Colonic mucosa (tissue), 4 donors: ENCODE data around the gene PDSS2. TPM values are rescaled to one million over a fixed set of nuclear protein-coding genes. Genes with fewer than 3 reads are reported as not detected.

Experiments
- DNase-seq: peaks from one replicate; pipeline ENCODE4 v3.0.0-alpha.2; 2020
- H3K27ac ChIP-seq: fragments of 200-600 bp; one replicate; pipeline ENCODE4 v1.8.0; 2021
- H3K27me3 ChIP-seq: fragments of 200-600 bp; one replicate; pipeline ENCODE4 v1.8.0; 2021
- H3K36me3 ChIP-seq: fragments of 200-600 bp; one replicate; pipeline ENCODE4 v1.8.0; 2021
- H3K4me1 ChIP-seq: fragments of 200-600 bp; one replicate; pipeline ENCODE4 v1.8.0; 2021; ENCODE audit warnings: mild to moderate bottlenecking
- H3K4me3 ChIP-seq: fragments of 200-600 bp; one replicate; pipeline ENCODE4 v1.8.0; 2021
- H3K9ac ChIP-seq, 2 donors: one replicate each; pipeline ENCODE4 v1.7.0; 2013; ENCODE audit warnings: control low read depth in 2 of 2, low read depth in 2 of 2, low read length in 2 of 2
- H3K9me3 ChIP-seq: fragments of 200-600 bp; one replicate; pipeline ENCODE4 v1.8.0; 2021
- CTCF ChIP-seq: fragments of 200-600 bp; IDR thresholded peaks from one replicate; pipeline ENCODE4 v1.8.0; 2022; ENCODE audit warnings: antibody characterized with exemption, mild to moderate bottlenecking
- intact Hi-C: fragments of 100-400 bp; cut with DNase I; formaldehyde crosslinking; loops from one replicate; pipeline ENCODE4 v1.14.1; 2022
- total RNA-seq, 2 donors: library from RNA; stranded (reverse); fragmentation: NEBNext Ultra II Directional in 1 of 2; extraction: Animal tissue kit (Norgen Biotek cat#: 25700) in 1 of 2; gene quantifications; one replicate each; pipeline ENCODE4 v1.2.1, GENCODE V29; 2021
- donor health status: healthy.
- donor health status: DM: no; HTN: no; CAD: no.
- donor health status: DM: no; HTN: no; CAD: no.

Gene PDSS2
- total RNA-seq, 2 donors from 2014 or later: 26.3 to 35.7 TPM

GRCh38 chr6:107405002-107405401 lies 54.4 kb downstream of the PDSS2 start:
- no peaks in the 10 kb centered on the region for H3K36me3 ChIP-seq
- no peaks in the 10 kb centered on the region for H3K4me1 ChIP-seq
- no peak overlapping the region for H3K4me3 ChIP-seq
- TF ChIP-seq CTCF: no peak
- no peak for DNase-seq
- no peaks in the 10 kb centered on the region for H3K27me3 ChIP-seq
- no peak overlapping the region for H3K27ac ChIP-seq
- intact Hi-C loops: no loop called here
- no peaks in the 10 kb centered on the region for H3K9me3 ChIP-seq
- H3K9ac ChIP-seq: no peak overlapping the region

GRCh38 chr6:107402533-107402932 lies 56.8 kb downstream of the PDSS2 start:
- H3K27ac ChIP-seq: no peak overlapping the region
- TF ChIP-seq CTCF: no peak
- intact Hi-C loops: no loop called here

GRCh38 chr6:107401573-107401972 lies 57.8 kb downstream of the PDSS2 start:
- Histone ChIP-seq H3K9me3 (no peaks in the 10 kb centered on the region), H3K27ac (no peak overlapping the region), H3K36me3 (no peaks in the 10 kb centered on the region), H3K27me3 (no peaks in the 10 kb centered on the region), H3K9ac (no peak overlapping the region), H3K4me1 (no peaks in the 10 kb centered on the region), H3K4me3 (no peak overlapping the region)
- DNase-seq: no peak
- no peak for TF ChIP-seq CTCF
- intact Hi-C loops: no loop called here

More at GRCh38 chr6:107402533-107402932, 56.8 kb downstream of the PDSS2 start:
- H3K9me3 ChIP-seq: no peaks in the 10 kb centered on the region
- no peaks in the 10 kb centered on the region for H3K27me3 ChIP-seq
- no peaks in the 10 kb centered on the region for H3K4me1 ChIP-seq
- no peak for DNase-seq
- H3K9ac ChIP-seq: no peak overlapping the region
- H3K4me3 ChIP-seq: no peak overlapping the region
- H3K36me3 ChIP-seq: no peaks in the 10 kb centered on the region

- peak overlapping the region; percentile 28 for H3K27ac ChIP-seq
- H3K9me3 ChIP-seq: no peaks in the 10 kb centered on the region
- H3K4me3 ChIP-seq: no peak overlapping the region
- TF ChIP-seq CTCF: no peak
- H3K9ac ChIP-seq: no peak overlapping the region
- H3K27me3 ChIP-seq: no peaks in the 10 kb centered on the region
- intact Hi-C loops: no loop called here
- H3K4me1 ChIP-seq: no peaks in the 10 kb centered on the region
- DNase-seq: no peak
- H3K36me3 ChIP-seq: no peaks in the 10 kb centered on the region
These were observed 58.7 kb downstream of the PDSS2 start for GRCh38 chr6:107400616-107401147.

- Histone ChIP-seq H3K4me3 (no peak overlapping the region), H3K9ac (no peak overlapping the region), H3K36me3 (no peaks in the 10 kb centered on the region), H3K27ac (no peak overlapping the region), H3K9me3 (no peaks in the 10 kb centered on the region), H3K4me1 (no peaks in the 10 kb centered on the region), H3K27me3 (no peaks in the 10 kb centered on the region)
- no peak for DNase-seq
- intact Hi-C loops: no loop called here
- TF ChIP-seq CTCF: no peak
These were observed 59.4 kb downstream of the PDSS2 start for GRCh38 chr6:107399935-107400334.

- no peaks in the 10 kb centered on the region for H3K27me3 ChIP-seq
- no peak overlapping the region for H3K27ac ChIP-seq
- no peak for DNase-seq
- H3K9ac ChIP-seq: no peak overlapping the region
- H3K4me1 ChIP-seq: no peaks in the 10 kb centered on the region
- no peaks in the 10 kb centered on the region for H3K36me3 ChIP-seq
- TF ChIP-seq CTCF: no peak
- H3K9me3 ChIP-seq: no peaks in the 10 kb centered on the region
- H3K4me3 ChIP-seq: no peak overlapping the region
- intact Hi-C loops: no loop called here
These were observed 61.4 kb downstream of the PDSS2 start for GRCh38 chr6:107398001-107398400.
